ENCODE measurements around the gene ADGRL2.
"Not testable (repeated sequence)": the region's sequence is repeated elsewhere in the genome, so short reads cannot be mapped to it uniquely, and the experiment has no call there.

Gene ADGRL2

DNA sequence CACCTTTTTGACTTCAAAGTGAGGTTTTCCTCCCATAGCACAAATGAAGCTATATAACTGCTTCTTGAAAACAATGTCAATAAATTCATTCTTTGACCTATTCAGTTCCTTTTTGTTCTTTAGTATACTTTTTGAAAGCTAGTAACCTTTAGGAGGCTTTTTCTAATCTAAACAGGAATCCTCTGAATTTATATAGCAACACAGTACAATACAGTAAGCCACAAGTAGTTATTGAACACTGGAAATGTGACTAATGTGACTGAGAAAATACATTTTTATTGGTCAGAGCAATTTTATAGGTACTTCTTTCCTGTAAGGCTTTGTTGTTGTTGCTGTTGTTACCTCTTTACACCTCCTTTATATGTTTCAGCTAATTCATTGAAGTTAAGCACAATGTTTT lies 49.8 kb downstream of the ADGRL2 start:
- DNase-seq: no peak

GRCh38 chr1:81851217-81851616 lies 50.5 kb downstream of the ADGRL2 start:
- no peak for DNase-seq

GRCh38 chr1:81852961-81853360 lies 52.2 kb downstream of the ADGRL2 start:
- no peak for DNase-seq

GRCh38 chr1:81867235-81867634 lies 66.5 kb downstream of the ADGRL2 start:
- no peak for DNase-seq

- no peak for DNase-seq
Measured at GRCh38 chr1:81869307-81869706, 68.6 kb downstream of the ADGRL2 start.

DNA sequence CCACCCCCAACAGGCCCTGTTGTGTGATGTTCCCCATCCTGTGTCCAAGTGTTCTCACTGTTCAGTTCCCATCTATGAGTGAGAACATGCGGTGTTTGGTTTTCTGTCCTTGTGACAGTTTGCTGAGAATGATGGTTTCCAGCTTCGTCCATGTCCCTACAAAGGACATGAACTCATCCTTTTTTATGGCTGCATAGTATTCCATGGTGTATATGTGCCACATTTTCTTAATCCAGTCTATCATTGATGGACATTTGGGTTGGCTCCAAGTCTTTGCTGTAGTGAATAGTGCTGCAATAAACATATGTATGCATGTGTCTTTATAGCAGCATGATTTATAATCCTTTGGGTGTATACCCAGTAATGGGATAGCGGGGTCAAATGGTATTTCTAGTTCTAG lies 70.4 kb downstream of the ADGRL2 start:
- DNase-seq: not testable (repeated sequence)

GRCh38 chr1:81873946-81874345 lies 73.2 kb downstream of the ADGRL2 start:
- no peak for DNase-seq

- DNase-seq: no peak
Measured at GRCh38 chr1:81874461-81874860, 73.7 kb downstream of the ADGRL2 start.

DNA sequence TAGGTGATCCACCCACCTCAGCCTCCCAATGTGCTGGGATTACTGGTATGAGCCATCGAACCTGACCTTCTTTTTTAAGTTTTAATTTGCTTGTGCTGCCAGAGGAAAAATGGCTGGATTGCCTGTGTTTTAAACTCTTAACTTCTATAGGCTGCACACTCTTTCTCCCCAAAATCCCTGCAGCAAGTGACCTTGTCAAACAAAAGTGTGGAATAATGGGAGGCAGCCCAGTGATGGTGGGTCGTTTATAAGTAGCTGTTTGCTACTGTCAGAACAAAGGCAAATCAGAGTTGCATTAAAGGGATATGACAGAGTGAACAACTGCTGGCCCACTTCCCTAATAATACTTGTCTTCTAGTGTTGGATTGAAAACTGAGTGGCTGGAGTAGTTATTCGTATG lies 74.2 kb downstream of the ADGRL2 start:
- no peak for DNase-seq

DNA sequence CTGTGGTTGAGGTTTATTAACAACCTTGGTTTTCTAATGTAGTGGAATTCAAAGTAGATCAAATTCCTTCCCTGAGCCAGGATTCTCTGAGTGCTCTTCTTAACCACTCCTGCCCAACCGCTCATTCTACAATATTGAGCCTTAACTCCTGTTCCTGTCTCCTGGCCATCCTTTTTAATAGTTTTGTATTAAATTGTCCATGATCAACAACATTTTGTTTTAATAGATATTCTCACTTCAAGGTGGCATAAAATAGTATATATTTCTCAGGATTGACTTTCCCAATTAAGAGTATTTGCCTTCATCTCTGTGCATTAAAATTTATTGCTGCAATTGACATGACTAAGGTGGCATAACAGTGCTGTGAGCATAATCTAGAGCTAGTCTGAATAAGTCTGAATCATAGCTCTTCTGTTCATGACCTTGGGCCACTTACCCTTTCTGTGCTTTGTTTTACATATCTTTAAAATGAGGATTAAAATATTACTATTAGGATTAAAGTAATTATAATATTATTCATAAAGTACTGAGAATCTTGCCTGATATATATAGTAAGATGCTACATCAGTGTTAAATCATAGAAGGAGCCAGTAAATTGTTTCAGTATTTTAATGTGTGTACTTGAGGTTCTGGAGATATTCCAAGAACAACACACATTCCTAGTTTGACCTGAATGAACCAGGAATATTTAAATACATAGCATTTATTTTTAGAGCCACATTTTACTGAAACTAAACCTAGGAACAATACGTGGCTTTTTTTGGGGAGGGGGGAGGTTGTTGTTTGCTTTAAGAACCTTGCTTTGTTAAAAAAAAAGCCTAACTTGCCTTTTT lies 76.4 kb downstream of the ADGRL2 start:
- no peak for DNase-seq

DNA sequence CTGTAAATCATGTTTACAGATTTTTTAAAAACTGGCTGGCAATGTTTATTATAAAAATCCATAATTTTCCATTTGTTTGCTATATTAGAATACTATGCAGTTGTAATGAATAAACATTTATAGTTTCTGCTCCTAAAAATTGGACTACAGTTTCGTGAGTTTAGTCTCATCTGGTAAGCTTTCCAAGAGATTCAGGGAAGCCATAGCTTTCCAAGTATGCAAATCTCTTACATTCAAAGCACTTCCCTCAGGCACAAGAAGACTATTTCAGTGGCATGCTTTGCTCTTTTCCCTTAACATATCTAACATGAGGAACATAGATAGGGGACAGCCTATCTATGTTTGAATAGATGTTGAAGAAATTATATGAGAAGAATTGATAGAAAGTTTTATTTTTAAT lies 77.2 kb downstream of the ADGRL2 start:
- DNase-seq: peak; percentile 81

DNA sequence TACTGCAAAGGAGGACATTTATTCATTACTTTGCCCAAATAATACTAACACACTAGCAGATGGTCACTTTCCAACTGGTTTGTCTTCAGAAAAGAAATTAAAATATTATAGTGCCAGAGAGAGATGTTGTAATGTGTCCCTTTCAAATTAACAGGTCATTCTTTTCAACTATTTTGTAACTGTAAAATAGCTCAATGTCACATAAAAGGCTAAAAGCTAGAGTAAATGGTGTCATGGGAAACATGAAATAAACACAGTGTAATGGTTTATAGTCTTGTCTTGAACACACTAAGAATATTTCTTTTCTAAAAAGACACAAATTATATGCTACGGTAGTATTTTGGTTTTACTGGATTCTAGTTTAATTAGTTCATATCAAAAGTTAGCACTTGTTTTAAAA lies 77.8 kb downstream of the ADGRL2 start:
- no peak for DNase-seq

DNA sequence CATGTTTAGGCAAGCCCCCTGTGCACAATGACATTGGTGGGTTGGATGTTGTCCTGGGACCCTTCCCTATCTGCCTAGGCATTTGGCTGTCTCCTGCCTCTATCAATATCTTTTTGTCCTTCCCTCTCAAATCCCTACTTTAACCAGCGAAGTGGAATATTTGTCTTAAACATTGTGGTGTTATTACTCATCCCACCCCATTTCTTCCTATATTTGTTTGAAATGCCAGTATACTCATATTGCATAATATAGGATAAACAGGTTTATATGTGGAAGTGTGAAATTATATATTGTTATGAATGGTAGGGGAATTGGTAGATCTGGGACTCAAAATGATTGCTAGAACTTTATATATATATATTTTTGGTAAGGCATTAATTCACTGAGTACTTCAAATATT lies 80.0 kb downstream of the ADGRL2 start:
- DNase-seq: no peak

DNA sequence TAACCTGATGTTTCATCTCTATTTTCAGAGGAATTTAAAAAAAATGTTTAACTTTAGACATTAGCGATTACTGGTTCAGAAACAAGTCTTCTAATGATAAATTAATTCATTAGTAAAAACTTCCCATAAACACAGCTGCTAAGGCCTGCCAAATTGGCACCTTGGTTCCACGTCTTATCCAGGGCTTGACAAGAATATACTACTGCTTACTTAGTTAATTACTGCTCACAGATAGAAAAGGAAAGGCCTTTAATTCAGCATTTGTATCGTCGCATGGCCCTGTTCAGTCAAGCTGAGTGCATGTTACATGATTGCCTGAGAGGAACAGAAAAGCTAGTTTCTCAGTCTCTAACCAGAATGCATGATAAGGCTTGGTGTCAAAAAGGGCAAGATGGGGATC lies 84.6 kb downstream of the ADGRL2 start:
- DNase-seq: no peak

DNA sequence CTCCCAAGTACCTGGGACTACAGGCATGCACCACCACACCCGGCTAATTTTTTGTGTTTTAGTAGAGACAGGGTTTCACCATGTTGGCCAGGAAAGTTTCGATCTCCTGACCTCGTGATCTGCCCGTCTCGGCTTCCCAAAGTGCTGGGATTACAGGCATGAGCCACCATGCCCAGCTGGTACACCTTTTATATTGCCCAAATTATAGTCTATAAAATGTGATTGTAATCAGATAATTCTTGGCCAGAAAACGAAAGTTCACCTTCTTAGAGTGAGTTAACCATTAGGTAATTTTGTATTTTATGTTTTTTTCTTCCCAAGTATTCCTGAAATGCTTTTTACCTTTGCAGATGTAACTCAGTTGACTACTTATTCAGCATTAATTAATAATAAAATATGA lies 85.6 kb downstream of the ADGRL2 start:
- DNase-seq: not testable (repeated sequence)

GRCh38 chr1:81887421-81888144 lies 86.8 kb downstream of the ADGRL2 start:
- DNase-seq: no peak

DNA sequence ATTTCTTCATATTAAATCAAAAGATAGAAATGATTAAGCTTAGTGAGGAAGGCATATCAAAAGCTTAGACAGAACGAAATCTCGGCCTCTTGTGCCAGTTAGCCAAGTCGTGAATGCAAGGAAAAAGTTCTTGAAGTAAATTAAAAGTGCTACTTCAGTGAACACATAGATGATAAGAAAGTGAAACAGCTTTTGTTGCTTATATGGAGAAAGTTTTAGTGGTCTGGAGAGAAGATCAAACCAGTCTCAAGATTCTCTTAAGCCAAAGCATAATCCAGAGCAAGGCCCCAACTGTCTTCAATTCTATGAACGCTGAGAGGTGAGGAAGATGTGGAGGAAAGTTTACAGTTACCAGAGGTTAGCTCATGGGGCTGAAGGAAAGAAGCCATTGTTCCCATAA lies 88.4 kb downstream of the ADGRL2 start:
- DNase-seq: no peak

DNA sequence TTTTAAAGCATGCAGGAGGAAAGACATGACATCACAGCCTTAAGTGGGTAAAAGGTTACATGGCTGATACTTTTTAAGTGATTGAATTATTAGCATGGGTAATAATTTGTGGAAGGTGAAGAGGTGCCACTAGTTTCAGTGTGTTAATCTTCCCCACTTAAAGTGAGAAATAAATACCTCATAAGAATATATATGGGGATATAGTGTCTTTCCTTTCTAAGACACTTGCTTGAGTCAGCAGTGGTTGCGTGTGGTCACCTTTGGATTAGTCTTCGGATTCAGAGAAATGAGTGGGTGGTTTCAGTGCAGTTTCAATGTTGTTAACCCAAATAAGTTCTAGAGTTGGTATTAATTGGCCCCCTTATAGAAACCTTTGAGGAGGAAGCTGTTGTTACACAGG lies 94.1 kb downstream of the ADGRL2 start:
- no peak for DNase-seq

- DNase-seq: no peak
Measured at GRCh38 chr1:81899214-81899821, 98.6 kb downstream of the ADGRL2 start.

DNA sequence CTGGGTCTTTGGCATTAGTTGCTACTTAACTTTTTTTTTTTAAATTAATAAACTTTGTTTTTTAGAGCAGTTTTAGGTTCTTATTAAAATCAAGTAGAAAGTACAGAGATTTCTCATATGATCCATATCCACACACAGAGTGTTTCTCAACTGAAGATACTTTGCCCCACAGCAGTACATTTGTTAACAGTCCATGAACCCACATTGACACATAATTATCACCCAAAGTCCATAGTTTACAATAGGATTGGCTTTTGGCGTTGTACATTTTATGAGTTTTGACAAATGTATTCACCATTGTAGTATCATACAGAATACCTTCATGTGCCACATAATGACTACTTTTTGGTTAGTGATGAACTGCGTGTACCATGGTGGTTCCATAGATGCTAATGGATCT lies 106.8 kb downstream of the ADGRL2 start:
- no peak for DNase-seq

- DNase-seq: peak; percentile 91
Measured at GRCh38 chr1:81912383-81912782, 111.6 kb downstream of the ADGRL2 start.

GRCh38 chr1:81915937-81916336 lies 115.2 kb downstream of the ADGRL2 start:
- DNase-seq: no peak

DNA sequence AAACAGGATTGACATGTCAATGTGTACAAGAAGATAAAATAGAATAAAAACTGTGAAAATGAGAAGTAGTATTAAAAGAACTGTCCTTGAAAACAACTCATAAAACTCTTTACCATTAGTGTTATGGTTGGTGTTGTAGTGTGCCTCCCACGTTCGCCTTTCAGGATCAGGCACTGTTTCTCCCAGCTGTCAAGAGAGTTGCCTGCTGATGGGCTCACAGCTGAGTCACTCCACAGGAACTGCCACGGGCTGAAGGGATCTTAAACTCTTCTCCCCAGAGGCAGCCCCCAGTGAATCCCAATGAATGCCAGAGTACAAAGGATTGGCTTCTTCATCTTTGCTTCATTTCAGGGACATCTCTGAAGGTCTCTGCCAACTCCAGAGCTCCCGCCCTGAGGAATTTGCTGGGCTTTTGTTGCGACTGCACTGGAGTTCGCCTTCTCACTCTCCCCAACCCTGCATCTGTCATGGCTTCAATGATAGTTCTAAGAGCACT lies 119.6 kb downstream of the ADGRL2 start:
- DNase-seq: no peak

DNA sequence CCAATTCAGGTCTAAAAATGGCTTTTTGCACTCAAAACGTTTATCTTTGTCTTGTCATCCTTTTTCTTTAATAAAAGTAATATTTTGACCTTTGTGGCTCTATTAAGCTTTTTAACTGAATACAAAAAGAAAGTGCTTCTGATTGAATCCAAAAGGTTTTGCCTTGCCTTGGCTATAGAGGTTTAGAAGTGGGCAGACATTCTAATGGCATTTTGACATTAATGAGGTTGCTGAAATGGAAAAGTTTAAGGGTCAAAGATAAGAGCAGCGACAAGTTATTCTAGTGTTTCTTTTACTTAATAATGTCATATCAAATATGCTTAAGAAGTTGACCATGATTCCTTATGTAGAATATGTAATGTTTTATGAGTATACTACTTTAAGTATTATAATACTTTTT lies 120.2 kb downstream of the ADGRL2 start:
- DNase-seq: no peak

All from NCI-H526 treated with DMSO at 0.1 percent for 48 hours (cell line).